GM12874 (cell line): ENCODE results near the gene BTBD2.

Source experiments
- CTCF ChIP-seq: IDR thresholded peaks from 2 replicates; pipeline ENCODE4 v1.5.1; 2011; ENCODE audit warnings: low read depth, mild to moderate bottlenecking, control low read depth, low read length, moderate library complexity; ENCODE audit not compliant: insufficient read depth

Gene BTBD2

GRCh38 chr19:2022289-2022688, 6.8 kb upstream of the BTBD2 start:
- TF ChIP-seq CTCF = no peak

GRCh38 chr19:2021453-2022140, 6.1 kb upstream of the BTBD2 start:
- TF ChIP-seq CTCF = no peak

GRCh38 chr19:2018752-2019151, 3.2 kb upstream of the BTBD2 start:
- no peak for TF ChIP-seq CTCF

GRCh38 chr19:2016041-2016807, 710 bp upstream of the BTBD2 start:
- TF ChIP-seq CTCF = no peak

GRCh38 chr19:2014731-2015607, 545 bp downstream of the BTBD2 start:
- TF ChIP-seq CTCF = no peak

GRCh38 chr19:2014131-2014571, 1.4 kb downstream of the BTBD2 start:
- no peak for TF ChIP-seq CTCF

GRCh38 chr19:2013683-2013961, 1.9 kb downstream of the BTBD2 start:
- no peak for TF ChIP-seq CTCF
